HEK293 (cell line): ENCODE results near the gene C3orf52.

ENCODE experiments used
- FEZF1 ChIP-seq: fragments of 450-650 bp; formaldehyde crosslinking; IDR thresholded peaks from 2 replicates; pipeline ENCODE4 v1.5.1; 2016; ENCODE audit warnings: missing biosample characterization, missing genetic modification characterization
- HOXA7 ChIP-seq: sonication (generic); formaldehyde crosslinking; IDR thresholded peaks from 2 replicates; pipeline ENCODE4 v1.8.1; 2022; ENCODE audit warnings: missing genetic modification reagents, borderline replicate concordance
- KLF8 ChIP-seq: fragments of 450-650 bp; formaldehyde crosslinking; IDR thresholded peaks from 2 replicates; pipeline ENCODE4 v1.5.1; 2016; ENCODE audit warnings: missing biosample characterization, missing genetic modification characterization
- RBAK ChIP-seq: fragments of 450-650 bp; formaldehyde crosslinking; IDR thresholded peaks from 2 replicates; pipeline ENCODE4 v1.5.1; 2016; ENCODE audit warnings: missing biosample characterization, missing genetic modification characterization
- SP3 ChIP-seq: fragments of 450-650 bp; formaldehyde crosslinking; IDR thresholded peaks from 2 replicates; pipeline ENCODE4 v1.5.1; 2016; ENCODE audit warnings: missing biosample characterization, missing genetic modification characterization
- SP7 ChIP-seq: fragments of 450-650 bp; formaldehyde crosslinking; IDR thresholded peaks from 2 replicates; pipeline ENCODE4 v1.5.1; 2016; ENCODE audit warnings: missing biosample characterization, missing genetic modification characterization
- TRIM28 ChIP-seq: IDR thresholded peaks from 2 replicates; pipeline ENCODE4 v1.6.1; 2011; ENCODE audit warnings: low read length, control low read depth, borderline replicate concordance
- ZBTB10 ChIP-seq: fragments of 450-650 bp; formaldehyde crosslinking; IDR thresholded peaks from 2 replicates; pipeline ENCODE4 v1.5.1; 2016; ENCODE audit warnings: missing biosample characterization, missing genetic modification characterization
- ZNF18 ChIP-seq: fragments of 450-650 bp; formaldehyde crosslinking; IDR thresholded peaks from 2 replicates; pipeline ENCODE4 v1.5.1; 2016; ENCODE audit warnings: missing biosample characterization, missing genetic modification characterization
- ZNF19 ChIP-seq: fragments of 450-650 bp; formaldehyde crosslinking; IDR thresholded peaks from 2 replicates; pipeline ENCODE4; 2016; ENCODE audit warnings: missing biosample characterization, missing genetic modification characterization, low read depth
- ZNF221 ChIP-seq: fragments of 450-650 bp; formaldehyde crosslinking; IDR thresholded peaks from 2 replicates; pipeline ENCODE4 v1.5.1; 2017; ENCODE audit warnings: missing biosample characterization, missing genetic modification characterization, borderline replicate concordance
- ZNF223 ChIP-seq: fragments of 450-650 bp; formaldehyde crosslinking; IDR thresholded peaks from 2 replicates; pipeline ENCODE4 v1.5.1; 2016; ENCODE audit warnings: missing biosample characterization, missing genetic modification characterization
- ZNF433 ChIP-seq: fragments of 450-650 bp; formaldehyde crosslinking; IDR thresholded peaks from 2 replicates; pipeline ENCODE4 v1.5.1; 2016; ENCODE audit warnings: missing biosample characterization, missing genetic modification characterization, low read depth
- ZNF510 ChIP-seq: fragments of 450-650 bp; formaldehyde crosslinking; IDR thresholded peaks from 2 replicates; pipeline ENCODE4 v1.5.1; 2018; ENCODE audit warnings: mild to moderate bottlenecking, missing genetic modification characterization, missing biosample characterization; ENCODE audit not compliant: insufficient replicate concordance
- ZNF514 ChIP-seq: fragments of 450-650 bp; formaldehyde crosslinking; IDR thresholded peaks from 2 replicates; pipeline ENCODE4 v1.5.1; 2016; ENCODE audit warnings: missing biosample characterization, missing genetic modification characterization
- ZNF548 ChIP-seq: fragments of 450-650 bp; formaldehyde crosslinking; IDR thresholded peaks from 2 replicates; pipeline ENCODE4 v1.5.1; 2016; ENCODE audit warnings: missing biosample characterization, missing genetic modification characterization
- ZNF558 ChIP-seq: fragments of 450-650 bp; formaldehyde crosslinking; IDR thresholded peaks from 2 replicates; pipeline ENCODE4 v1.5.1; 2016; ENCODE audit warnings: missing biosample characterization, missing genetic modification characterization
- ZNF560 ChIP-seq: fragments of 450-650 bp; formaldehyde crosslinking; IDR thresholded peaks from 2 replicates; pipeline ENCODE4 v1.5.1; 2017; ENCODE audit warnings: missing biosample characterization, missing genetic modification characterization, borderline replicate concordance
- ZNF561 ChIP-seq: fragments of 450-650 bp; IDR thresholded peaks from 2 replicates; pipeline ENCODE4 v1.5.1; 2018; ENCODE audit warnings: missing biosample characterization, missing genetic modification characterization, borderline replicate concordance
- ZNF626 ChIP-seq: fragments of 450-650 bp; sonication (Bioruptor Pico); formaldehyde crosslinking; IDR thresholded peaks from 2 replicates; pipeline ENCODE4 v1.5.1; 2018; ENCODE audit warnings: missing biosample characterization, missing genetic modification characterization, inconsistent platforms
- ZNF660 ChIP-seq: fragments of 450-650 bp; IDR thresholded peaks from 2 replicates; pipeline ENCODE4 v1.5.1; 2018; ENCODE audit warnings: missing biosample characterization, mild to moderate bottlenecking, missing genetic modification characterization
- ZNF76 ChIP-seq: fragments of 450-650 bp; formaldehyde crosslinking; IDR thresholded peaks from 2 replicates; pipeline ENCODE4; 2016; ENCODE audit warnings: low read depth, missing biosample characterization, missing genetic modification characterization, borderline replicate concordance
- TF ChIP-seq, protein P1 (sequence below): fragments of 450-650 bp; formaldehyde crosslinking; IDR thresholded peaks from 2 replicates; pipeline ENCODE4 v1.5.1; 2017; ENCODE audit warnings: missing biosample characterization, missing genetic modification characterization
- TF ChIP-seq, protein P2 (sequence below): fragments of 450-650 bp; IDR thresholded peaks from 2 replicates; pipeline ENCODE4 v1.5.1; 2018; ENCODE audit warnings: missing biosample characterization, mild to moderate bottlenecking, missing genetic modification characterization
- TF ChIP-seq, protein P3 (sequence below): fragments of 450-650 bp; formaldehyde crosslinking; IDR thresholded peaks from 2 replicates; pipeline ENCODE4 v1.5.1; 2016; ENCODE audit warnings: missing biosample characterization, missing genetic modification characterization, low read depth
- TF ChIP-seq, protein P4 (sequence below): fragments of 450-650 bp; formaldehyde crosslinking; IDR thresholded peaks from 2 replicates; pipeline ENCODE4 v1.5.1; 2016; ENCODE audit warnings: missing biosample characterization, missing genetic modification characterization
- TF ChIP-seq, protein P5 (sequence below): fragments of 450-650 bp; formaldehyde crosslinking; IDR thresholded peaks from 2 replicates; pipeline ENCODE4 v1.5.1; 2016; ENCODE audit warnings: missing biosample characterization, missing genetic modification characterization

The C3orf52 gene

GRCh38 chr3:112097378-112097777, 11.2 kb downstream of the C3orf52 start (continued):
- TF ChIP-seq, protein P1, sequence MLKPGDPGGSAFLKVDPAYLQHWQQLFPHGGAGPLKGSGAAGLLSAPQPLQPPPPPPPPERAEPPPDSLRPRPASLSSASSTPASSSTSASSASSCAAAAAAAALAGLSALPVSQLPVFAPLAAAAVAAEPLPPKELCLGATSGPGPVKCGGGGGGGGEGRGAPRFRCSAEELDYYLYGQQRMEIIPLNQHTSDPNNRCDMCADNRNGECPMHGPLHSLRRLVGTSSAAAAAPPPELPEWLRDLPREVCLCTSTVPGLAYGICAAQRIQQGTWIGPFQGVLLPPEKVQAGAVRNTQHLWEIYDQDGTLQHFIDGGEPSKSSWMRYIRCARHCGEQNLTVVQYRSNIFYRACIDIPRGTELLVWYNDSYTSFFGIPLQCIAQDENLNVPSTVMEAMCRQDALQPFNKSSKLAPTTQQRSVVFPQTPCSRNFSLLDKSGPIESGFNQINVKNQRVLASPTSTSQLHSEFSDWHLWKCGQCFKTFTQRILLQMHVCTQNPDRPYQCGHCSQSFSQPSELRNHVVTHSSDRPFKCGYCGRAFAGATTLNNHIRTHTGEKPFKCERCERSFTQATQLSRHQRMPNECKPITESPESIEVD: peak; percentile 46; the same call in 1 of the 2 replicates
- 0 out of 2 replicates have a peak, but pooled peaks have one; percentile 48 for TF ChIP-seq ZNF558
- TF ChIP-seq ZNF514 (tag by site-specific recombination): no peak
- TF ChIP-seq, protein P2, sequence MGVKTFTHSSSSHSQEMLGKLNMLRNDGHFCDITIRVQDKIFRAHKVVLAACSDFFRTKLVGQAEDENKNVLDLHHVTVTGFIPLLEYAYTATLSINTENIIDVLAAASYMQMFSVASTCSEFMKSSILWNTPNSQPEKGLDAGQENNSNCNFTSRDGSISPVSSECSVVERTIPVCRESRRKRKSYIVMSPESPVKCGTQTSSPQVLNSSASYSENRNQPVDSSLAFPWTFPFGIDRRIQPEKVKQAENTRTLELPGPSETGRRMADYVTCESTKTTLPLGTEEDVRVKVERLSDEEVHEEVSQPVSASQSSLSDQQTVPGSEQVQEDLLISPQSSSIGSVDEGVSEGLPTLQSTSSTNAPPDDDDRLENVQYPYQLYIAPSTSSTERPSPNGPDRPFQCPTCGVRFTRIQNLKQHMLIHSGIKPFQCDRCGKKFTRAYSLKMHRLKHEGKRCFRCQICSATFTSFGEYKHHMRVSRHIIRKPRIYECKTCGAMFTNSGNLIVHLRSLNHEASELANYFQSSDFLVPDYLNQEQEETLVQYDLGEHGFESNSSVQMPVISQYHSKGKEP (tag by site-specific recombination): no peak
- TF ChIP-seq, protein P3, sequence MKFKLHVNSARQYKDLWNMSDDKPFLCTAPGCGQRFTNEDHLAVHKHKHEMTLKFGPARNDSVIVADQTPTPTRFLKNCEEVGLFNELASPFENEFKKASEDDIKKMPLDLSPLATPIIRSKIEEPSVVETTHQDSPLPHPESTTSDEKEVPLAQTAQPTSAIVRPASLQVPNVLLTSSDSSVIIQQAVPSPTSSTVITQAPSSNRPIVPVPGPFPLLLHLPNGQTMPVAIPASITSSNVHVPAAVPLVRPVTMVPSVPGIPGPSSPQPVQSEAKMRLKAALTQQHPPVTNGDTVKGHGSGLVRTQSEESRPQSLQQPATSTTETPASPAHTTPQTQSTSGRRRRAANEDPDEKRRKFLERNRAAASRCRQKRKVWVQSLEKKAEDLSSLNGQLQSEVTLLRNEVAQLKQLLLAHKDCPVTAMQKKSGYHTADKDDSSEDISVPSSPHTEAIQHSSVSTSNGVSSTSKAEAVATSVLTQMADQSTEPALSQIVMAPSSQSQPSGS (tag by site-specific recombination): peak; percentile 97
- TF ChIP-seq ZNF561 (tag by site-specific recombination): 0 out of 2 replicates have a peak, but pooled peaks have one; percentile 48
- TF ChIP-seq ZNF76: no peak
- TF ChIP-seq ZNF19 (tag by site-specific recombination): no peak
- no peak for TF ChIP-seq ZNF223 (tag by site-specific recombination)
- TF ChIP-seq SP7 (tag by site-specific recombination): peak; percentile 75
- TF ChIP-seq, protein P4, sequence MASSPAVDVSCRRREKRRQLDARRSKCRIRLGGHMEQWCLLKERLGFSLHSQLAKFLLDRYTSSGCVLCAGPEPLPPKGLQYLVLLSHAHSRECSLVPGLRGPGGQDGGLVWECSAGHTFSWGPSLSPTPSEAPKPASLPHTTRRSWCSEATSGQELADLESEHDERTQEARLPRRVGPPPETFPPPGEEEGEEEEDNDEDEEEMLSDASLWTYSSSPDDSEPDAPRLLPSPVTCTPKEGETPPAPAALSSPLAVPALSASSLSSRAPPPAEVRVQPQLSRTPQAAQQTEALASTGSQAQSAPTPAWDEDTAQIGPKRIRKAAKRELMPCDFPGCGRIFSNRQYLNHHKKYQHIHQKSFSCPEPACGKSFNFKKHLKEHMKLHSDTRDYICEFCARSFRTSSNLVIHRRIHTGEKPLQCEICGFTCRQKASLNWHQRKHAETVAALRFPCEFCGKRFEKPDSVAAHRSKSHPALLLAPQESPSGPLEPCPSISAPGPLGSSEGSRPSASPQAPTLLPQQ (tag by site-specific recombination): peak; percentile 39; the same call in 1 of the 2 replicates
- no peak for TF ChIP-seq ZNF626
- no peak for TF ChIP-seq ZBTB10 (tag by site-specific recombination)
- 0 out of 2 replicates have a peak, but pooled peaks have one; percentile 20 for TF ChIP-seq SP3 (tag by site-specific recombination)
- no peak for TF ChIP-seq HOXA7 (CRISPR knock-in tag)
- TF ChIP-seq KLF8 (tag by site-specific recombination): 0 out of 2 replicates have a peak, but pooled peaks have one; percentile 24
- no peak for TF ChIP-seq ZNF548 (tag by site-specific recombination)
- peak; percentile 78; the same call in 1 of the 2 replicates for TF ChIP-seq TRIM28
- no peak for TF ChIP-seq ZNF510 (tag by site-specific recombination)
- TF ChIP-seq ZNF660 (tag by site-specific recombination): 0 out of 2 replicates have a peak, but pooled peaks have one; percentile 27
- no peak for TF ChIP-seq ZNF221
- no peak for TF ChIP-seq ZNF433 (tag by site-specific recombination)
- TF ChIP-seq FEZF1 (tag by site-specific recombination): peak; percentile 66
- no peak for TF ChIP-seq ZNF560
- TF ChIP-seq ZNF18 (tag by site-specific recombination): no peak
- TF ChIP-seq, protein P5, sequence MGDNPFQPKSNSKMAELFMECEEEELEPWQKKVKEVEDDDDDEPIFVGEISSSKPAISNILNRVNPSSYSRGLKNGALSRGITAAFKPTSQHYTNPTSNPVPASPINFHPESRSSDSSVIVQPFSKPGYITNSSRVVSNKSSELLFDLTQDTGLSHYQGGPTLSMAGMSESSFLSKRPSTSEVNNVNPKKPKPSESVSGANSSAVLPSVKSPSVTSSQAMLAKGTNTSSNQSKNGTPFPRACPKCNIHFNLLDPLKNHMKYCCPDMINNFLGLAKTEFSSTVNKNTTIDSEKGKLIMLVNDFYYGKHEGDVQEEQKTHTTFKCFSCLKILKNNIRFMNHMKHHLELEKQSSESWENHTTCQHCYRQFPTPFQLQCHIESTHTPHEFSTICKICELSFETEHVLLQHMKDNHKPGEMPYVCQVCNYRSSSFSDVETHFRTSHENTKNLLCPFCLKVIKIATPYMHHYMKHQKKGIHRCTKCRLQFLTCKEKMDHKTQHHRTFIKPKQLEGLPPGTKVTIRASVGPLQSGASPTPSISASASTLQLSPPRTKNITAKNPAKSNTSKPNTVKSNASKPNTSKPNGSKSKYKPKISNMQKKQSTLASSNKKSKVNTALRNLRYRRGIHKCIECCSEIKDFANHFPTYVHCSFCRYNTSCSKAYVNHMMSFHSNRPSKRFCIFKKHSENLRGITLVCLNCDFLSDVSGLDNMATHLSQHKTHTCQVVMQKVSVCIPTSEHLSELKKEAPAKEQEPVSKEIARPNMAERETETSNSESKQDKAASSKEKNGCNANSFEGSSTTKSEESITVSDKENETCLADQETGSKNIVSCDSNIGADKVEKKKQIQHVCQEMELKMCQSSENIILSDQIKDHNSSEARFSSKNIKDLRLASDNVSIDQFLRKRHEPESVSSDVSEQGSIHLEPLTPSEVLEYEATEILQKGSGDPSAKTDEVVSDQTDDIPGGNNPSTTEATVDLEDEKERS (tag by site-specific recombination): no peak
- no peak for TF ChIP-seq RBAK
